ENCODE results near the gene LOXL1. TPM values are rescaled to one million over a fixed set of nuclear protein-coding genes. Genes with fewer than 3 reads are reported as not detected.

The LOXL1 gene, protein sequence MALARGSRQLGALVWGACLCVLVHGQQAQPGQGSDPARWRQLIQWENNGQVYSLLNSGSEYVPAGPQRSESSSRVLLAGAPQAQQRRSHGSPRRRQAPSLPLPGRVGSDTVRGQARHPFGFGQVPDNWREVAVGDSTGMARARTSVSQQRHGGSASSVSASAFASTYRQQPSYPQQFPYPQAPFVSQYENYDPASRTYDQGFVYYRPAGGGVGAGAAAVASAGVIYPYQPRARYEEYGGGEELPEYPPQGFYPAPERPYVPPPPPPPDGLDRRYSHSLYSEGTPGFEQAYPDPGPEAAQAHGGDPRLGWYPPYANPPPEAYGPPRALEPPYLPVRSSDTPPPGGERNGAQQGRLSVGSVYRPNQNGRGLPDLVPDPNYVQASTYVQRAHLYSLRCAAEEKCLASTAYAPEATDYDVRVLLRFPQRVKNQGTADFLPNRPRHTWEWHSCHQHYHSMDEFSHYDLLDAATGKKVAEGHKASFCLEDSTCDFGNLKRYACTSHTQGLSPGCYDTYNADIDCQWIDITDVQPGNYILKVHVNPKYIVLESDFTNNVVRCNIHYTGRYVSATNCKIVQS
- total RNA-seq (1 to 10 TPM; 1.4 to 4.8 (median 1.6) TPM), total RNA-seq (0.30 to 3.3 (median 1.3) reads per million in 29 experiments)
- 1.3 TPM for total RNA-seq (2013)

DNA sequence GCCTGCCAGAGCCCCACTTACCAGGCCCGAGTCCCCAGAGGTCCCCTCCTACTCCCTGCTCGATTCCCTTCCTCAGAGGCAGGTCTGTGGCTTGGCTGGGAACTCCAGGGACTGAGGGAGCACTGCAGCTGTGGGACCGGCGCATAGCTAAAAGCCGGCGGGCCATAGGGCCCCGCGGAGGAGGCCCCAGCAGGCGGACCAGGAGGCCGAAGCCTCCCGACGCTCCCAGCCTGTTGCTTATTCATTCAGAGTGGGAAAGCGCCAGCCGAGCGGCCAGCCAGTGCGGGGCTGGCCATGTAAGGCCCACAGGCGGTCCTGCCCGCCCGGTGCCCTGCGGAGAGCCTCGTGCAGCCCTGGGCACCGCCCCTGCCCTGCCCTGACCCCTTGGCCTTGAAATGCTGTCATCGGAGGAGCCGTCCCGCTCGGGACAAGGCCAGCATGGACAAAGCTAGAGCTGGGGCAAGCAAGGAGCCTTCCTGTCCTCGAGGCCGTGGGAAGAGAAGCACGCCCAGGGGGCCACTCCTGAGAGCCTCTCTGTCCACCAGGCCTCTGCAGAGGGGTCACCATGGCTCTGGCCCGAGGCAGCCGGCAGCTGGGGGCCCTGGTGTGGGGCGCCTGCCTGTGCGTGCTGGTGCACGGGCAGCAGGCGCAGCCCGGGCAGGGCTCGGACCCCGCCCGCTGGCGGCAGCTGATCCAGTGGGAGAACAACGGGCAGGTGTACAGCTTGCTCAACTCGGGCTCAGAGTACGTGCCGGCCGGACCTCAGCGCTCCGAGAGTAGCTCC lies at the start of gene LOXL1:
TSS of gene LOXL1 (plus strand) at position 244 of the 784 bp plus-strand sequence. CDS start at position 566, 322 bp downstream.
- Histone ChIP-seq H3K27me3 (replicated peaks in 1 of 2; ENCODE audit: control insufficient read depth in 2 of 2, extremely low read depth in 1 of 2, insufficient read depth in 2 of 2, low read length in 1 of 2) (peaks cover 0 to 1% of the 10 kb centered on the region in 2 experiments), H3K27ac (ENCODE audit: low read length) (no peak within 1 kb of the TSS), H3K4me3 (ENCODE audit: control insufficient read depth in 1 of 2, extremely low read depth in 1 of 2, low read length in 1 of 2) (peak within 1 kb of the TSS; percentile 50 to 58), H3K9me3 (no peaks in the 10 kb centered on the region), H3K4me1 (ENCODE audit: control insufficient read depth in 1 of 2, extremely low read depth in 1 of 2, insufficient read depth in 2 of 2, low read length in 2 of 2) (peaks cover 3 to 67% of the 10 kb centered on the region in 2 experiments), H3K36me3 (ENCODE audit: control insufficient read depth in 2 of 2, extremely low read depth in 1 of 2, insufficient read depth in 1 of 2, low read length in 1 of 2) (peaks cover 0 to under 1% of the 10 kb centered on the region in 2 donors)
- ChIA-PET CTCF (interaction anchor here in 1 of 2 donors (1.5 kb wide), 1 partner anchor 52 kb away, joined by 15 read pairs; the partner anchor contains the start of gene TBC1D21), POLR2A (interaction anchor here in 1 of 2 donors (0.6 kb wide), 1 partner anchor 123 kb away, joined by 5 read pairs; no protein-coding TSS in a partner anchor)
- H3K9me3 Mint-ChIP-seq, result no peaks in the 10 kb centered on the region
- DNase-seq, result no peak
- peaks cover 45 to 59% (median 50%) of the 10 kb centered on the region in 3 donors for H3K4me1 Mint-ChIP-seq
- ATAC-seq (replicated peaks in 1 of 4), result no peak
- H3K4me3 Mint-ChIP-seq, result peak within 1 kb of the TSS; percentile 66 to 78 (median 76)
- H3K27ac Mint-ChIP-seq, result peak within 1 kb of the TSS; percentile 85
- H3K36me3 Mint-ChIP-seq, result no peaks in the 10 kb centered on the region
- H3K27me3 Mint-ChIP-seq, result no peaks in the 10 kb centered on the region
- WGBS (ENCODE audit: insufficient coverage), result 63% methylated on average over 46 of the region's 47 CpGs

GRCh38 chr15:73879426-73879825 lies 46.8 kb upstream of the LOXL1 start:
- DNase-seq (no peak), ATAC-seq (replicated peaks in 1 of 4) (no peak)
- H3K27ac ChIP-seq (ENCODE audit: low read length), result no peak overlapping the region
- H3K4me1 Mint-ChIP-seq, result no peaks in the 10 kb centered on the region
- no peaks in the 10 kb centered on the region for H3K36me3 ChIP-seq (ENCODE audit: control insufficient read depth in 2 of 2, extremely low read depth in 1 of 2, insufficient read depth in 1 of 2, low read length in 1 of 2)
- ChIA-PET CTCF (interaction anchor here in 1 of 2 donors (1.1 kb wide), 1 partner anchor 10 kb away, joined by 4 read pairs; no protein-coding TSS in a partner anchor), POLR2A (no interaction called here)
- no peaks in the 10 kb centered on the region for H3K9me3 ChIP-seq
- H3K4me3 Mint-ChIP-seq, result no peak overlapping the region
- WGBS (ENCODE audit: insufficient coverage), result 70% methylated on average over 2 of the region's 3 CpGs
- H3K4me1 ChIP-seq (ENCODE audit: control insufficient read depth in 1 of 2, extremely low read depth in 1 of 2, insufficient read depth in 2 of 2, low read length in 2 of 2), result no peaks in the 10 kb centered on the region
- H3K27me3 Mint-ChIP-seq, result peaks cover 17 to 26% of the 10 kb centered on the region in 2 donors
- no peak overlapping the region for H3K4me3 ChIP-seq (ENCODE audit: control insufficient read depth in 1 of 2, extremely low read depth in 1 of 2, low read length in 1 of 2)
- no peak overlapping the region for H3K27ac Mint-ChIP-seq
- peaks cover 0 to 19% of the 10 kb centered on the region in 2 experiments for H3K27me3 ChIP-seq (replicated peaks in 1 of 2; ENCODE audit: control insufficient read depth in 2 of 2, extremely low read depth in 1 of 2, insufficient read depth in 2 of 2, low read length in 1 of 2)
- H3K9me3 Mint-ChIP-seq, result no peaks in the 10 kb centered on the region
- no peaks in the 10 kb centered on the region for H3K36me3 Mint-ChIP-seq

DNA sequence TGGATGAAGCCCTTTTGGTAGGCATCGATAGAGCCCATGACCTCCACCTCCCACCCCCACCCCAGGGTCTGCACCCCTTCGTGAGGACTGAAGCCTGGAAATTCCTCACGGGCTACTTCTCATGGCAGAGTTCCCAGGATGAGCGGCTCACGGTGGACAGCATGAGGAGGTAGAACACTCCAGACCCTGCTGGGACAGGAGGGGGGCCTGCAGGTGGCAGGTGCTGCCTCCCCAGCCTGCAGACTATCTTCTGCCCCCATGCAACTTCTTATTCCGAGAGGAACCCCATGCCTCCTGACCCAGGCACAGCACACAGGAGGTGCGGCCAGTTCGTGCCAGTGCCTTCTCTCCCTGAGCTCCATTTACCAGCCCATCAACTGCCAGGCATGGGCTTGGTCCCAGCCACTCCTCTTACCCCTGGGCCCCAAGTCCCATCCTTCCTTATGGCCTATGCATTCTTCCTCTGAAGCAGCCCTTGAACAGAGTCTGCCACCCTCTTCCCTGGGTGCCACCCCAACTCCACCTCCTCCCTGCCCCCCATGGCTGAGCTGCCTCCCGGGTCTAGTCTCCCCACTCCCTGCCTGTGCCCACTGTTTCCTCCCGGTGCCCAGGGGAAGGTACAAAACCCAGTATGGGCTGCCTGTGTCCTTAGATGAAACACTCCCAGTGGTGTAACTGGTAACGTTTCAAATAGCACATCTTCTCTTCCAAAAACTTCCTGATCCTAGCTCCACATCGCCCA lies 44.5 kb upstream of the LOXL1 start:
- ATAC-seq (replicated peaks in 1 of 4) (no peak), DNase-seq (peak in 1 of 35 experiments; percentile 8)
- Histone ChIP-seq H3K27ac (ENCODE audit: low read length) (no peak overlapping the region), H3K36me3 (ENCODE audit: control insufficient read depth in 2 of 2, extremely low read depth in 1 of 2, insufficient read depth in 1 of 2, low read length in 1 of 2) (no peaks in the 10 kb centered on the region), H3K4me1 (ENCODE audit: control insufficient read depth in 1 of 2, extremely low read depth in 1 of 2, insufficient read depth in 2 of 2, low read length in 2 of 2) (no peaks in the 10 kb centered on the region), H3K27me3 (replicated peaks in 1 of 2; ENCODE audit: control insufficient read depth in 2 of 2, extremely low read depth in 1 of 2, insufficient read depth in 2 of 2, low read length in 1 of 2) (peaks cover 0 to 39% of the 10 kb centered on the region in 2 experiments), H3K4me3 (ENCODE audit: control insufficient read depth in 1 of 2, extremely low read depth in 1 of 2, low read length in 1 of 2) (no peak overlapping the region), H3K9me3 (no peaks in the 10 kb centered on the region)
- WGBS (ENCODE audit: insufficient coverage), result 68% methylated on average over 9 of the region's 12 CpGs
- Mint-ChIP-seq H3K4me3 (no peak overlapping the region), H3K36me3 (no peaks in the 10 kb centered on the region), H3K9me3 (no peaks in the 10 kb centered on the region), H3K4me1 (no peaks in the 10 kb centered on the region), H3K27ac (no peak overlapping the region), H3K27me3 (peaks cover 14 to 20% of the 10 kb centered on the region in 2 donors)
- CTCF ChIA-PET, result no interaction called here
- POLR2A ChIA-PET, result no interaction called here

- Mint-ChIP-seq H3K27ac (no peak overlapping the region), H3K36me3 (no peaks in the 10 kb centered on the region), H3K4me3 (no peak overlapping the region), H3K27me3 (peaks cover 14 to 18% of the 10 kb centered on the region in 2 donors), H3K9me3 (no peaks in the 10 kb centered on the region), H3K4me1 (no peaks in the 10 kb centered on the region)
- 78% methylated on average over 10 of the region's 10 CpGs for WGBS (ENCODE audit: insufficient coverage)
- no peak for ATAC-seq (replicated peaks in 1 of 4)
- Histone ChIP-seq H3K27ac (ENCODE audit: low read length) (no peak overlapping the region), H3K4me1 (ENCODE audit: control insufficient read depth in 1 of 2, extremely low read depth in 1 of 2, insufficient read depth in 2 of 2, low read length in 2 of 2) (no peaks in the 10 kb centered on the region), H3K9me3 (no peaks in the 10 kb centered on the region), H3K27me3 (replicated peaks in 1 of 2; ENCODE audit: control insufficient read depth in 2 of 2, extremely low read depth in 1 of 2, insufficient read depth in 2 of 2, low read length in 1 of 2) (peaks cover 0 to 41% of the 10 kb centered on the region in 2 experiments), H3K4me3 (ENCODE audit: control insufficient read depth in 1 of 2, extremely low read depth in 1 of 2, low read length in 1 of 2) (no peak overlapping the region), H3K36me3 (ENCODE audit: control insufficient read depth in 2 of 2, extremely low read depth in 1 of 2, insufficient read depth in 1 of 2, low read length in 1 of 2) (no peaks in the 10 kb centered on the region)
- ChIA-PET POLR2A (no interaction called here), CTCF (no interaction called here)
- DNase-seq, result no peak
These were observed 43.4 kb upstream of the LOXL1 start for GRCh38 chr15:73882761-73883419.

- CTCF ChIA-PET, result no interaction called here
- no peaks in the 10 kb centered on the region for H3K9me3 ChIP-seq
These were observed 42.1 kb upstream of the LOXL1 start for GRCh38 chr15:73884159-73884558.

More at GRCh38 chr15:73884159-73884558, 42.1 kb upstream of the LOXL1 start:
- Histone ChIP-seq H3K27me3 (replicated peaks in 1 of 2; ENCODE audit: control insufficient read depth in 2 of 2, extremely low read depth in 1 of 2, insufficient read depth in 2 of 2, low read length in 1 of 2) (peaks cover 0 to 41% of the 10 kb centered on the region in 2 experiments), H3K4me3 (ENCODE audit: control insufficient read depth in 1 of 2, extremely low read depth in 1 of 2, low read length in 1 of 2) (no peak overlapping the region), H3K4me1 (ENCODE audit: control insufficient read depth in 1 of 2, extremely low read depth in 1 of 2, insufficient read depth in 2 of 2, low read length in 2 of 2) (no peaks in the 10 kb centered on the region), H3K36me3 (ENCODE audit: control insufficient read depth in 2 of 2, extremely low read depth in 1 of 2, insufficient read depth in 1 of 2, low read length in 1 of 2) (no peaks in the 10 kb centered on the region), H3K27ac (ENCODE audit: low read length) (no peak overlapping the region)
- ATAC-seq (replicated peaks in 1 of 4) (no peak), DNase-seq (no peak)
- H3K27ac Mint-ChIP-seq, result no peak overlapping the region
- POLR2A ChIA-PET, result no interaction called here
- H3K9me3 Mint-ChIP-seq, result no peaks in the 10 kb centered on the region
- H3K4me1 Mint-ChIP-seq, result no peaks in the 10 kb centered on the region
- peaks cover 14 to 24% of the 10 kb centered on the region in 2 donors for H3K27me3 Mint-ChIP-seq
- H3K4me3 Mint-ChIP-seq, result no peak overlapping the region
- no peaks in the 10 kb centered on the region for H3K36me3 Mint-ChIP-seq
- WGBS (ENCODE audit: insufficient coverage), result no CpG with 5 or more reads among the region's 3 CpGs
